Natural killer cell (primary cell): ENCODE measurements around the gene STRN. TPM values are rescaled to one million over a fixed set of nuclear protein-coding genes. Genes with fewer than 3 reads are reported as not detected.

Experiments used
- ATAC-seq, 3 donors: fragments of 150-1000 bp in 2 of 3; fragments of 200-7000 bp in 1 of 3; cut with Tn5 transposase; 1 replicate in 1 of 3; 2 replicates in 2 of 3; pipeline ENCODE4 v1.10.0; 2021; ENCODE audit warnings: mild to moderate bottlenecking in 2 of 3, moderate library complexity in 2 of 3
- DNase-seq, 2 donors: peaks; one replicate each; pipeline versions ENCODE4 v3.0.0 to v3.0.0-alpha.2; 2013 to 2021; ENCODE audit warnings: mixed read lengths in 1 of 2
- H3K27ac ChIP-seq: one replicate; pipeline ENCODE4 v1.5.1; 2013; ENCODE audit warnings: mild to moderate bottlenecking, low read length
- H3K27me3 ChIP-seq: one replicate; pipeline ENCODE4 v1.6.1; 2013; ENCODE audit warnings: low read length; ENCODE audit not compliant: control insufficient read depth, insufficient read depth
- H3K36me3 ChIP-seq: one replicate; pipeline ENCODE4 v1.6.1; 2013; ENCODE audit warnings: low read length; ENCODE audit not compliant: control insufficient read depth, insufficient read depth
- H3K4me1 ChIP-seq: one replicate; pipeline ENCODE4 v1.6.1; 2013; ENCODE audit warnings: low read length; ENCODE audit not compliant: control insufficient read depth, insufficient read depth
- H3K4me3 ChIP-seq: one replicate; pipeline ENCODE4 v1.5.1; 2013; ENCODE audit warnings: low read length
- H3K9me3 ChIP-seq: one replicate; pipeline ENCODE4 v1.6.1; 2013; ENCODE audit warnings: low read length; ENCODE audit not compliant: control insufficient read depth, insufficient read depth
- H3K27ac Mint-ChIP-seq, 2 donors: one replicate each; pipeline ENCODE4 v1.8.0; 2022; ENCODE audit warnings: mild to moderate bottlenecking in 2 of 2, mixed read lengths in 2 of 2, moderate library complexity in 1 of 2
- H3K27me3 Mint-ChIP-seq, 2 donors: one replicate each; pipeline ENCODE4 v1.8.0; 2022; ENCODE audit warnings: low read depth in 2 of 2, mixed read lengths in 2 of 2
- H3K36me3 Mint-ChIP-seq: one replicate; pipeline ENCODE4 v1.8.0; 2022; ENCODE audit warnings: mixed read lengths
- H3K4me1 Mint-ChIP-seq, 2 donors: one replicate each; pipeline ENCODE4 v1.8.0; 2022; ENCODE audit warnings: mixed read lengths in 2 of 2
- H3K4me3 Mint-ChIP-seq: one replicate; pipeline ENCODE4 v1.8.0; 2022; ENCODE audit warnings: mild to moderate bottlenecking, moderate library complexity, mixed read lengths
- H3K9me3 Mint-ChIP-seq, 2 donors: one replicate each; pipeline ENCODE4 v1.8.0; 2022; ENCODE audit warnings: mixed read lengths in 2 of 2
- WGBS: methylation state at CpG from one replicate; pipeline ENCODE4 v1.1.7; 2013; ENCODE audit warnings: missing lambda C conversion rate; ENCODE audit not compliant: insufficient coverage; 5-methylcytosine and 5-hydroxymethylcytosine counted together
- intact Hi-C: fragments of 100-400 bp; cut with micrococcal nuclease; formaldehyde crosslinking; loops from one replicate; pipeline ENCODE4 v1.14.2; 2022
- total RNA-seq, 4 donors: library from RNA; stranded (reverse); fragments of 120-200 nt in 1 of 4; gene quantifications; one replicate each; pipeline versions ENCODE4 v1.2.3 to v1.2.4, GENCODE V29; 2013 to 2022
- TF ChIP-seq, protein P1 (sequence below): fragments of 200-600 bp; IDR thresholded peaks from one replicate; pipeline ENCODE4 v1.8.0; 2022; ENCODE audit warnings: antibody characterized with exemption

The STRN gene
- total RNA-seq, 3 donors from 2014 or later (not counting 1 experiment from before 2014, with no cell fraction given): 43.1 to 49.9 (median 43.4) TPM

DNA sequence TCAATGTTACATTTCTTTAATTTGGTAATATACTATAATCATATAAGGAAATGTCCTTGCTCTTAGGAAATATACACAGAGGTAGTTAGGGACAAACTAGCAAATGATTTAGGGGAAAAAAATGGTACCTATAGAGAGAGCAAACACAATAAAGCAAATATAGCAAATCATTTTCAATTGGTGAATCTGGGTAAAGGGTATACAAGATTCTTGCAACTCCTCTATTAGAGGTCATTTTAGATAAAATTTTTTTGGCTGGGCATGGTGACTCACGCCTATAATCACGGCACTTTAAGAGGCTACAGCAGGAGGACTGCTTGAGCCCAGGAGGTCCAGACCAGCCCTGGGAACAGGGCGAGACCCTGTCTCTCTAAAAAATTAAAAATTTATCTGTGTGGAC is 44.4 kb downstream of the STRN start:
- no peaks in the 10 kb centered on the region for H3K9me3 Mint-ChIP-seq
- no peaks in the 10 kb centered on the region for H3K27me3 Mint-ChIP-seq
- H3K9me3 ChIP-seq: no peaks in the 10 kb centered on the region
- TF ChIP-seq, protein P1, sequence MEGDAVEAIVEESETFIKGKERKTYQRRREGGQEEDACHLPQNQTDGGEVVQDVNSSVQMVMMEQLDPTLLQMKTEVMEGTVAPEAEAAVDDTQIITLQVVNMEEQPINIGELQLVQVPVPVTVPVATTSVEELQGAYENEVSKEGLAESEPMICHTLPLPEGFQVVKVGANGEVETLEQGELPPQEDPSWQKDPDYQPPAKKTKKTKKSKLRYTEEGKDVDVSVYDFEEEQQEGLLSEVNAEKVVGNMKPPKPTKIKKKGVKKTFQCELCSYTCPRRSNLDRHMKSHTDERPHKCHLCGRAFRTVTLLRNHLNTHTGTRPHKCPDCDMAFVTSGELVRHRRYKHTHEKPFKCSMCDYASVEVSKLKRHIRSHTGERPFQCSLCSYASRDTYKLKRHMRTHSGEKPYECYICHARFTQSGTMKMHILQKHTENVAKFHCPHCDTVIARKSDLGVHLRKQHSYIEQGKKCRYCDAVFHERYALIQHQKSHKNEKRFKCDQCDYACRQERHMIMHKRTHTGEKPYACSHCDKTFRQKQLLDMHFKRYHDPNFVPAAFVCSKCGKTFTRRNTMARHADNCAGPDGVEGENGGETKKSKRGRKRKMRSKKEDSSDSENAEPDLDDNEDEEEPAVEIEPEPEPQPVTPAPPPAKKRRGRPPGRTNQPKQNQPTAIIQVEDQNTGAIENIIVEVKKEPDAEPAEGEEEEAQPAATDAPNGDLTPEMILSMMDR: no peak
- H3K4me1 Mint-ChIP-seq: peaks cover 24 to 31% of the 10 kb centered on the region in 2 donors
- DNase-seq (no peak), ATAC-seq (no peak)
- H3K36me3 Mint-ChIP-seq: no peaks in the 10 kb centered on the region
- no peak overlapping the region for H3K4me3 ChIP-seq
- intact Hi-C loops: no loop called here
- WGBS: 93% methylated on average over 3 of the region's 3 CpGs
- peaks cover under 1% of the 10 kb centered on the region for H3K4me1 ChIP-seq
- no peaks in the 10 kb centered on the region for H3K36me3 ChIP-seq
- H3K27ac ChIP-seq: no peak overlapping the region
- peak overlapping the region in 1 of 2 donors; percentile 35 for H3K27ac Mint-ChIP-seq
- no peaks in the 10 kb centered on the region for H3K27me3 ChIP-seq
- H3K4me3 Mint-ChIP-seq: no peak overlapping the region

DNA sequence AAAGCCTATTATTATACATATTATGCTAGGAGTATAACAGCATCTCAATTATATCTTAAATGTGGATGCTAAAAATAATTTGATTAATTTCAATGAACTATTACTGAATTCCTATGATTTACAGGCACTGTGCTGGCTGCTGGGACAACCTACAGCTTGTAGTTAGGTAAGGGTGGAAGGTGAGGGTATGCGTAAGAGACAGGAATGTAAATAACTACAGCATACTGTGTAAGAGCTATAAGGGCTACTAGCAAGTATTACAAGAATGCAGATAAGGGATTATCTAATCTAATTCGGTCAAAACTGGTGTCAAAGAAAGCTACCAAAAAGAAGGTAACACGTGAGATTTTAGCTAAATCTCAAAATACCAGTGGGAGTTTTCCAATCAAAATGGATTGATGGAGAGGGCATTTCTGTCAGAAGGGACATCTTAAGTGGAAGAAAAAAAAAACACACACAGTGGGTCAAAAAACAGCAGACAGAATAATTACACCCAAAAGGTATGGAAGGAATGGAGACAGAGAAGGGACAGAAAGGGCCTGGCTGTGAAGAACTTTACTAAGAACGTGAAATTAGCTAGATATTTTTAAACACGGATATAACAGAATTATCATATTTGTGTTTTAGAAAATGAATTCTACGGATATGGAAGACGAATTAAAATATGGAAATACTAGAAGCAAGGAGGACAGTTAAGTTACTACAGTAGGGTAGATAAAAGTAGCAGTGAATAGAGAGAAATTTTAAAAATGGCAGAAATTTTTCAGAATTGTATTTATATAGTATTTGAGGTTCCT is 47.1 kb downstream of the STRN start:
- Histone ChIP-seq H3K36me3 (peaks cover 8% of the 10 kb centered on the region), H3K4me1 (no peaks in the 10 kb centered on the region), H3K27ac (no peak overlapping the region), H3K4me3 (no peak overlapping the region), H3K27me3 (no peaks in the 10 kb centered on the region), H3K9me3 (no peaks in the 10 kb centered on the region)
- 99% methylated on average over 7 of the region's 7 CpGs for WGBS
- Mint-ChIP-seq H3K27ac (no peak overlapping the region), H3K36me3 (no peaks in the 10 kb centered on the region), H3K4me1 (peaks cover 7 to 12% of the 10 kb centered on the region in 2 donors), H3K27me3 (no peaks in the 10 kb centered on the region), H3K9me3 (no peaks in the 10 kb centered on the region), H3K4me3 (no peak overlapping the region)
- TF ChIP-seq, protein P1: no peak
- DNase-seq (no peak), ATAC-seq (no peak)
- intact Hi-C loops: no loop called here

- Mint-ChIP-seq H3K27me3 (no peaks in the 10 kb centered on the region), H3K9me3 (no peaks in the 10 kb centered on the region), H3K27ac (no peak overlapping the region), H3K4me1 (peaks cover 7 to 12% of the 10 kb centered on the region in 2 donors), H3K36me3 (no peaks in the 10 kb centered on the region), H3K4me3 (no peak overlapping the region)
- peaks cover 8% of the 10 kb centered on the region for H3K36me3 ChIP-seq
- no peaks in the 10 kb centered on the region for H3K4me1 ChIP-seq
- no peaks in the 10 kb centered on the region for H3K27me3 ChIP-seq
- TF ChIP-seq, protein P1: peak; percentile 59
- intact Hi-C loops: loop anchor here (1.0 kb wide), 1 partner anchor 138 kb away; no protein-coding TSS in a partner anchor
- H3K9me3 ChIP-seq: no peaks in the 10 kb centered on the region
- H3K4me3 ChIP-seq: no peak overlapping the region
- H3K27ac ChIP-seq: no peak overlapping the region
- ATAC-seq (no peak), DNase-seq (no peak)
These were observed 48.0 kb downstream of the STRN start for GRCh38 chr2:36918307-36918706.

DNA sequence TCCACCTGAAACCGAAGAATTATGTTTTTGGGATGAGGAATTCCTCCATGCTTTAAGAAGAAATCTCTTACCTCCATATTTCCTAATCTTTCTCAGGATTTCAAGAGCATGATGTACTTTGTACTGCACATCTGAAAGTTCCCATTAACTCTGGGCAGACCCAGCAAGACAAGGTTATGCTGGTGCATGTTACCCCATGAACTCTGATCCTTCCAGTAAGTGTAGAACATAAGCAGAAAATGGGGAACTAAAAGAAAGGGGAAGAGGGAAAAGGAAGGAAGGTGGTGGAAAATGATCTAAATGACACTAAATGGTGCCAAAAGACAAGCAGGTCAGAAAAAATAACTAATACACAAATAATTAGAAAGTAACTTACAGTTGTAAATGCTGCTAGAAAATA is 50.7 kb downstream of the STRN start:
- Histone ChIP-seq H3K36me3 (peaks cover 11% of the 10 kb centered on the region), H3K4me1 (no peaks in the 10 kb centered on the region), H3K27me3 (no peaks in the 10 kb centered on the region), H3K4me3 (no peak overlapping the region), H3K27ac (no peak overlapping the region), H3K9me3 (no peaks in the 10 kb centered on the region)
- no peaks in the 10 kb centered on the region for H3K27me3 Mint-ChIP-seq
- 100% methylated on average over 1 of the region's 1 CpG for WGBS
- no peaks in the 10 kb centered on the region for H3K36me3 Mint-ChIP-seq
- H3K4me3 Mint-ChIP-seq: no peak overlapping the region
- H3K27ac Mint-ChIP-seq: no peak overlapping the region
- ATAC-seq: no peak
- H3K9me3 Mint-ChIP-seq: no peaks in the 10 kb centered on the region
- intact Hi-C loops: no loop called here
- TF ChIP-seq, protein P1: no peak
- DNase-seq: no peak
- no peaks in the 10 kb centered on the region for H3K4me1 Mint-ChIP-seq
